Endothelial cell (in vitro differentiated cells): ENCODE measurements around the gene OLFML3. TPM values are rescaled to one million over a fixed set of nuclear protein-coding genes. Genes with fewer than 3 reads are reported as not detected.
A peak's percentile ranks its signal among the peaks of the same experiment; 100 is the strongest.

ENCODE experiments used
- DNase-seq: peaks from one replicate; pipeline ENCODE4 v3.0.0; 2021; ENCODE audit warnings: low spot score
- H3K27ac Mint-ChIP-seq: one replicate; pipeline ENCODE4 v1.8.0; 2021; ENCODE audit warnings: mixed read lengths, inconsistent platforms; ENCODE audit not compliant: unreplicated experiment
- H3K27me3 Mint-ChIP-seq: one replicate; pipeline ENCODE4 v1.8.0; 2021; ENCODE audit warnings: mild to moderate bottlenecking, moderate library complexity, mixed read lengths, inconsistent platforms; ENCODE audit not compliant: unreplicated experiment
- H3K36me3 Mint-ChIP-seq: one replicate; pipeline ENCODE4 v1.8.0; 2021; ENCODE audit warnings: mild to moderate bottlenecking, low read depth, mixed read lengths, inconsistent platforms; ENCODE audit not compliant: unreplicated experiment
- H3K4me1 Mint-ChIP-seq: one replicate; pipeline ENCODE4 v1.8.0; 2021; ENCODE audit warnings: mild to moderate bottlenecking, mixed read lengths, inconsistent platforms; ENCODE audit not compliant: unreplicated experiment
- H3K4me3 Mint-ChIP-seq: one replicate; pipeline ENCODE4 v1.8.0; 2021; ENCODE audit warnings: mild to moderate bottlenecking, mixed read lengths, inconsistent platforms; ENCODE audit not compliant: unreplicated experiment
- H3K9me3 Mint-ChIP-seq: one replicate; pipeline ENCODE4 v1.8.0; 2021; ENCODE audit warnings: mixed read lengths, inconsistent platforms; ENCODE audit not compliant: unreplicated experiment
- total RNA-seq: library from RNA; stranded (reverse); fragmentation: NEBNext Ultra II Directional; extraction: Animal tissue kit (Norgen Biotek cat#: 25700); gene quantifications from one replicate; pipeline ENCODE4 v1.2.1, GENCODE V29; 2021; ENCODE audit not compliant: unreplicated experiment
- TF ChIP-seq, protein P1 (sequence below): fragments of 200-600 bp; sonication (generic); IDR thresholded peaks from one replicate; pipeline ENCODE4 v1.5.0; 2021; ENCODE audit warnings: antibody characterized with exemption; ENCODE audit not compliant: unreplicated experiment

Gene OLFML3
- total RNA-seq, 1 donor from 2014 or later: 130 TPM

DNA sequence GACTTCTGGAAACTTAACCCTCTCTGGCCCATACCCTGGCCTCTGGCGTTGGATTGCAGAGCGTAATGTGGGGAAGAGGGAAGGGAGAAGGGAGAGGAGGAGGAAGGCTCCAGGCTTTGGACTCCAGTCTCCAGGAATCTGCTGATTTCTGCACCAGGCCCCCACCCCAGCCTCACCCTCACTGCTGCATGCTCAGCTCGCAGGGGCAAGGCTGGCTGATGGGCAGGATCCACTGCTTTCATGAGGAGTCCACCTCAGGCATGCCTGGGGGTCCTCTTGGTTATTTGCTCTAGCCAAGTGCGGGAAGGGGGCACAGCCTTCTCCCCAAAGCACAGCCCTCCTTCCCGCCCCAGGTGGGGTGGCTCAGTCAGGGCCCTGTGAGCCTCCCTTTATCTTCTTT lies 3.7 kb downstream of the OLFML3 start:
- peak overlapping the region; percentile 92 for H3K27ac Mint-ChIP-seq
- H3K36me3 Mint-ChIP-seq: peaks cover 35% of the 10 kb centered on the region
- DNase-seq: no peak
- TF ChIP-seq, protein P1, sequence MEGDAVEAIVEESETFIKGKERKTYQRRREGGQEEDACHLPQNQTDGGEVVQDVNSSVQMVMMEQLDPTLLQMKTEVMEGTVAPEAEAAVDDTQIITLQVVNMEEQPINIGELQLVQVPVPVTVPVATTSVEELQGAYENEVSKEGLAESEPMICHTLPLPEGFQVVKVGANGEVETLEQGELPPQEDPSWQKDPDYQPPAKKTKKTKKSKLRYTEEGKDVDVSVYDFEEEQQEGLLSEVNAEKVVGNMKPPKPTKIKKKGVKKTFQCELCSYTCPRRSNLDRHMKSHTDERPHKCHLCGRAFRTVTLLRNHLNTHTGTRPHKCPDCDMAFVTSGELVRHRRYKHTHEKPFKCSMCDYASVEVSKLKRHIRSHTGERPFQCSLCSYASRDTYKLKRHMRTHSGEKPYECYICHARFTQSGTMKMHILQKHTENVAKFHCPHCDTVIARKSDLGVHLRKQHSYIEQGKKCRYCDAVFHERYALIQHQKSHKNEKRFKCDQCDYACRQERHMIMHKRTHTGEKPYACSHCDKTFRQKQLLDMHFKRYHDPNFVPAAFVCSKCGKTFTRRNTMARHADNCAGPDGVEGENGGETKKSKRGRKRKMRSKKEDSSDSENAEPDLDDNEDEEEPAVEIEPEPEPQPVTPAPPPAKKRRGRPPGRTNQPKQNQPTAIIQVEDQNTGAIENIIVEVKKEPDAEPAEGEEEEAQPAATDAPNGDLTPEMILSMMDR: no peak
- peaks cover 12% of the 10 kb centered on the region for H3K27me3 Mint-ChIP-seq
- peaks cover 79% of the 10 kb centered on the region for H3K4me1 Mint-ChIP-seq
- H3K9me3 Mint-ChIP-seq: peaks cover 4% of the 10 kb centered on the region
- H3K4me3 Mint-ChIP-seq: no peak overlapping the region

DNA sequence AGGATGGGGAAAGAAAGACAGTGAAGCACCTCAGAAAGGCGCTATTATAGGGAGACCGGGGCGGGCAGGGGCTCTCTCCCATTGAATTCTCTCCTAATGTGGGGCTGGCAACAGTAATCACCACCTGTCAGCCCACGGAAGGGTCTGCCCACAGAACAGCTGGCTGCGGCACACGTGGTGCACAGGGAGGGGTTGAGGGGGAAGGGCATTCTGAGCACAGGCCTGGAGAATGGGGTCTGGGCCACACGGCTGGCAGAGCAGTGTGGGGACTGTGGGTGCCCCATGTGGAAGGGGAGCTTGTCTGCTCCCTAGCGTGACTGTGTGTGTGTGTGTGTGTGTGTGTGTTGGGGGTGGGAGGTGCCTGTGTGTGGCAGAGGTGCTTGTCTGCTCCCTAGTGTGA lies 4.1 kb downstream of the OLFML3 start:
- Mint-ChIP-seq H3K4me3 (peak overlapping the region; percentile 7), H3K36me3 (peaks cover 35% of the 10 kb centered on the region), H3K4me1 (peaks cover 74% of the 10 kb centered on the region), H3K27me3 (peaks cover 12% of the 10 kb centered on the region), H3K9me3 (peaks cover 4% of the 10 kb centered on the region), H3K27ac (peak overlapping the region; percentile 92)
- no peak for DNase-seq
- TF ChIP-seq, protein P1: no peak

DNA sequence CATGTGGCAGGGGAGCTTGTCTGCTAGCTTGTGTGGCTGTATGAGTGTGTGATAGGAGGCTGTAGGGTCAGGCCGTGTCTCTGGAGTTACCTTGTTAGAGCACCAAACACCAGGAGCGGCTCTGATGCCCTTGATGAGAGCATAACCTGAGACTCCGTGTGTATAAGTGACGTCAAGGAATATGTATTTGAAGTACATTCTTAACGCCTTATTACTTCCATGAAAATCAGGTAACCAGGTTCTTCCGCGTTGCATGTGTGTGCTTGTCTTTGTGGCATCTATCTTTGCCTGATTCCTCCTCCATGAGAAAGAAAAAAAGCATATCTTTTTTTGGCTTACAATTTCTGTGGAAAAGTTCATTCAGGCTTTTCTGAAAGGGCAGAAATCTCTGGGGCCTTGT lies 4.6 kb downstream of the OLFML3 start:
- Mint-ChIP-seq H3K9me3 (peaks cover 4% of the 10 kb centered on the region), H3K36me3 (peaks cover 36% of the 10 kb centered on the region), H3K27me3 (peaks cover 12% of the 10 kb centered on the region), H3K27ac (peak overlapping the region; percentile 92), H3K4me1 (peaks cover 71% of the 10 kb centered on the region), H3K4me3 (peak overlapping the region; percentile 47)
- TF ChIP-seq, protein P1: no peak
- DNase-seq: no peak

DNA sequence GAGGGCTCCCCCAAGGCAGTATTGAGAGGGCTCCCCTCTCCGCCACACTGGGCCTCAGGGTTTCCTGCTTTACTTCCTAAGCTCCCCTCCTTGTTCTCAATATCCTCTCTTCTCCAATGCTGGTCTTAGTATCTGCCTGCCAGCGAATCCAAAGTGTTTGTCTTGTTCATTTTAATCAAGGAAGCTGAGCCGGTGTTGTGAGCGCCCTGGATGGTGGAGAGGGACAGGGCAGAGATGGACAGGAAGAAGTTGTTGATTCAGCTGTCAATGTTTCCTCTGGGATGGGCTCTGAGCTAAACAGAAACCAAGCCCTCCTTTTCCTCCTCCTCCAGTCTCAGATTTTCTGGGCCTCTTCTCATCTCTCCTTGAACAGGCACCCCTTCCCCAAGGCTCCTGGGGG lies 5.4 kb downstream of the OLFML3 start:
- peak; percentile 43 for DNase-seq
- TF ChIP-seq, protein P1: no peak
- H3K27ac Mint-ChIP-seq: peak overlapping the region; percentile 79
- peaks cover 10% of the 10 kb centered on the region for H3K27me3 Mint-ChIP-seq
- peaks cover 4% of the 10 kb centered on the region for H3K9me3 Mint-ChIP-seq
- peaks cover 62% of the 10 kb centered on the region for H3K4me1 Mint-ChIP-seq
- peaks cover 39% of the 10 kb centered on the region for H3K36me3 Mint-ChIP-seq
- no peak overlapping the region for H3K4me3 Mint-ChIP-seq

DNA sequence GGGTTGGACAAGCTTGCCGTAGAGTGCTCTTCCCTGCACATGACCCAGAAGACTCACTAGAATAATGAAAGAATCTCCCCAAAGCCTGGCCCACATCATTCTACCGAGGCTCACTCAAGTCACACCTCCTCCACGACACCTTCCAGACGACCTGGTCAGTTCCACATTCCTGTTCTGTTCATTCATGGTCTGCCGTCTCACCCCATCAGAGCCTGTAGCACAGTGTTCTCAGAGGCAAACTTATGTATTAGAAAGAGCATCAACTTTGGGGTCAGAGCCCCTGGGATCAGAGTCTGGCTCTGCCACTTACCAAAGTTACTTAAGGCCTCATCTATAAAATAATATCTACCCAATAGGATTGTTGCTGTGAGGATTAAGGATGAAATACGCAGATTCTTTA lies 7.5 kb downstream of the OLFML3 start:
- Mint-ChIP-seq H3K9me3 (peaks cover 4% of the 10 kb centered on the region), H3K27me3 (peaks cover 6% of the 10 kb centered on the region), H3K27ac (peak overlapping the region; percentile 18), H3K36me3 (peaks cover 25% of the 10 kb centered on the region), H3K4me3 (no peak overlapping the region), H3K4me1 (peaks cover 41% of the 10 kb centered on the region)
- DNase-seq: no peak
- TF ChIP-seq, protein P1: no peak
